HG02885 (cell line): ENCODE results near the gene LIMA1.
"Not testable (repeated sequence)": the region's sequence is repeated elsewhere in the genome, so short reads cannot be mapped to it uniquely, and the experiment has no call there.

Experiments used
- ATAC-seq: cut with Tn5 transposase; IDR thresholded peaks from one replicate; pipeline ENCODE4 v1.9.1; 2021; ENCODE audit warnings: mild to moderate bottlenecking; ENCODE audit not compliant: unreplicated experiment, poor library complexity

Gene LIMA1

DNA sequence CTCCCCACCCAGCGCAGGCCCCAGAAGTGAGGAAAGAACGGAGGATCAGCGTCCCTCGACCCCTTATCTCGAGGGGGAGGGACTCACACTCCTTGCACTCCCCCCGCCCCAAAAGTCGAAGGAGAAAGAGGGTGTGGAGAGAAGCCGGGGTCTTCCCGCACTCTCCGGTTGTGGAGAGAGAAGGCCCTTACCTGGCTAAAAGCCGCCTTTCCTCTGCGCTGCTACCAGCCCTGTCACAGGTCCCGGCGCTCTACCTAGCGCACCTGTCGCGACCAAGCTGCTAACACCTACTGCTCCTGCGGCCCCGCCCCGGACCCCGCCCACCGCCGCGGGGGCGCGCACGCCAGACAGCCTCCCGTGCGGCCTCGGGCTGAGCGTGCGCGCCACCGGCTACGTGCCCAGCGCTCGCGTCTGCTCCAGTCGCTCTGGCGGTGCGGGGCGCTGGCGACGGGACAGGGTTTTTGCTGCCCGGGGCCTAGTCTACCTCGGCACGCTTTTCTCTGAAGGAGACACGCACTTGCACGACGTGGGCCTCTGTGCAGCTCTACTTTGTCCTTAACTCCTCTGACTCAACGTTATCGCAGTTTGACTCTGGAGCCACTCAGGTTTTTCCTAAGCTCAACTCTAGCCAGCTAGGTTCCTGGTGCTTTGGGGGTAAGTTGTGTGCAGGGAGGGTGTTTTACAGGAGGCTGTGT lies at the start of gene LIMA1:
Gene LIMA1 (minus strand): TSS at position 292 of the 695 bp plus-strand sequence. CDS start 34,769 bp downstream, outside the sequence.
- peak; percentile 98 for ATAC-seq

DNA sequence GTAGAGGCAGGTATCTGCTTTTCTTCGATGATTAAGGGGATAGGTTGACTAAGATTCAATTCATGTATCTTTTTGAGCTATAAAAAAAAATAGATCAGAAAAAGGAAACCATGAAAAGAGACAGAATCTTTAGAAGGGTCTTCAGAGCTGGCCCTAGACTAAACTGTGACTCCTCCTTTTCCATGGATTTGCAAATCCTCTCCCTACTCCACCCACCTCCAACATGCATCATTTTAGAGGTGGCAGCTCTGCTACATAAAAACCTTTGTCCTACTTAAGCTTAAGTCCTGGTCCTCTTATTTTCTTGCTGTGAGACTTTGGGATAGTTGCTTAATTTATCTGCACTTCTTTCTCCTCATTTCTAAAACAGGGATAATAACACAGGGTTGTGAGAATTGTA lies 48.4 kb upstream of the LIMA1 start:
- ATAC-seq: no peak

GRCh38 chr12:50328664-50329063 lies 45.3 kb upstream of the LIMA1 start:
- not testable (repeated sequence) for ATAC-seq

GRCh38 chr12:50326590-50327284 lies 43.4 kb upstream of the LIMA1 start:
- ATAC-seq: no peak

DNA sequence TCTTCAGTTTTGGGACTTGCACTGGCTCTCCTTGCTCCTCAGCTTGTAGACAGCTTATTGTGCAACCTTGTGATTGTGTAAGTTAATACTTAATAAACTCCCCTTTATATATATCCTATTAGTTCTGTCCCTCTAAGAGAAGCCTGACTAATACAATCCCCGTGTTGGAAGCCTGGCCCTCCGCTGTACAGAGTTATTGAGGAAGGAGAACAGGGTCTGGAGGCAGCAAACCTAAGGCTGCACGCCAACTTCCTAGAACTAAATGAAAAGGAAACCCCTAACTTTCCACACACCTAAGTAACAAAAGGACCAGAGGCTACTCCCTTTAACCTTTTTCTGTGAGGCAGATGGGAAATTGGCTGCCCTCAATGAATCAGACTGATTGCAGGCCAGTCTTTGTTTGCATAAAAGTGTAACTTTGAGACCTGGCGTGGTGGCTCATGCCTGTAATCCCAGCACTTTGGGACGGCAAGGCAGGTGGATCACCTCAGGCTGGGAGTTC lies 42.6 kb upstream of the LIMA1 start:
- ATAC-seq: no peak

DNA sequence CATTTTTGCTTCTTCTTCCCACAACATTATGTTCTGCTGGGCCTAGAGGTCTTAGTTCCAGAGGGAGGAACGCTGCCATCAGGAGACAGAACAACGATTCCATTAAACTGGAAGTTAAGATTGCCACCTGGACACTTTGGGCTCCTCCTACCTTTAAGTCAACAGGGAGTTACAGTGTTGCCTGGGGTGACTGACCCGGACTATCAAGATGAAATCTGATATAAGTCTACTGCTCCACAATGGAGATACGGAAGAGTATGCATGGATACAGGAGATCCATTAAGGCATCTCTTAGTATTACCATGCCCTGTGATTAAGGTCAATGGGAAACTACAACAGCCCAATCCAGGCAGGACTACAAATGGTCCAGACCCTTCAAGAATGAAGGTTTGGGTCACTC lies 41.5 kb upstream of the LIMA1 start:
- ATAC-seq: not testable (repeated sequence)

- not testable (repeated sequence) for ATAC-seq
These were observed 40.8 kb upstream of the LIMA1 start for GRCh38 chr12:50324077-50324476.

DNA sequence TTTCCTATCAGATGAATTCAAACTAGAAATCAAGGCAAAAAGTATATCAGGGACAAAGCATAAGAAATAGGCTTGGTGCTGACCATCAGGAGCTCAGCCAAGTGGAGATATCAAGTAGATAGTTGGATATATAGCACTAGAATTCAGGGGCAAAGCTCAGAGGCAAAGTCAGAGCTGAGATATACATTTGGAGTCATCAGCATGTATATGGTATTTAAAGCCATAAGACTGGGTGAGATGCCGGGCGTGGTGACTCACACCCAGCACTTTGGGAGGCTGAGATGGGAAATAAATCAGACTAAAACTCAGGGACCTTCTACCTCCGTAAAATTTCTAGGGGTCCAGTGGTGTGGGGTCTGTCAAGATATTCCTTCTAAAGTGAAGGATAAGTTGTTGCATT lies 38.9 kb upstream of the LIMA1 start:
- ATAC-seq: no peak

DNA sequence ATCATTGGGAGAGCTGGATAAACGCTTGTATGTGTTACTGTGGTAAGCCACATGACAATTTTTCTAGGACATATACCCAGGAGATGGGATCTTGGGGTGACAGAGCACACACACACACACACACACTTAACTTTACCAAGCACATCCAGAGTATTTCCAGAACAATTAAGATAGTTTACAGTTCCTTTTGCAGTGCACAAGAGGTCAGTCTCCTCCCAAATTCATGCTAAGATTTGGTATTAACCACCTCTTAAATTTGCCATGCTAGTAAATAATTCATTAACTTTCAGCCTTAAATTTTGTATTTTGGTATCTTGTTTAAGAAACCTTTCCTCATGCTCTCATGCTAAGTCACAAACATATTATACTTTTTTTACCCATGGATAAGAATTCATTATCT lies 33.9 kb upstream of the LIMA1 start:
- no peak for ATAC-seq

- ATAC-seq: no peak
These were observed 32.5 kb upstream of the LIMA1 start for GRCh38 chr12:50315803-50316202.

- no peak for ATAC-seq
These were observed 31.5 kb upstream of the LIMA1 start for GRCh38 chr12:50314636-50315312.

- ATAC-seq: not testable (repeated sequence)
These were observed 30.7 kb upstream of the LIMA1 start for GRCh38 chr12:50313971-50314370.

GRCh38 chr12:50313256-50313931 lies 30.1 kb upstream of the LIMA1 start:
- no peak for ATAC-seq

- not testable (repeated sequence) for ATAC-seq
These were observed 28.7 kb upstream of the LIMA1 start for GRCh38 chr12:50311858-50312609.

- no peak for ATAC-seq
These were observed 26.6 kb upstream of the LIMA1 start for GRCh38 chr12:50309950-50310349.

GRCh38 chr12:50302686-50303085 lies 19.4 kb upstream of the LIMA1 start:
- ATAC-seq: no peak

DNA sequence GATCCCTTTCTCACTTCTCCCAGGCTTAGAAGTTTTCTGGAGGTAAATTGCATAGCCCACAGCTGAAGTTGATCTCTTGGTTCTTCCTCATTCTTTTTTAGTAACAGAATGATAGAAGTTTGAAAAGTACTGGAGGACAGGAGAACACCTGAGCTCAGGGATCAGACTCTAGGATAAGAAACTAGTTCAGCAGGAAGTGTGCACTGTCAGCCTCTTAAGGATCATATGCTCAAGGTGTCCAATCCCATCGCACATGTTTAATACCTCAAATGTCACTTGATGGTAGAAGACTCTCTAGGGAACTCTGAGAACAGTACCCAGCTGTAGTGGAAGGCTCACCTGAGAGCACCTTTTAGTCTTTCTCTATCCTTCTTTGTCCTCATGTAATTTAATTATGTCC lies 14.7 kb upstream of the LIMA1 start:
- no peak for ATAC-seq

GRCh38 chr12:50297027-50297426 lies 13.7 kb upstream of the LIMA1 start:
- ATAC-seq: no peak

DNA sequence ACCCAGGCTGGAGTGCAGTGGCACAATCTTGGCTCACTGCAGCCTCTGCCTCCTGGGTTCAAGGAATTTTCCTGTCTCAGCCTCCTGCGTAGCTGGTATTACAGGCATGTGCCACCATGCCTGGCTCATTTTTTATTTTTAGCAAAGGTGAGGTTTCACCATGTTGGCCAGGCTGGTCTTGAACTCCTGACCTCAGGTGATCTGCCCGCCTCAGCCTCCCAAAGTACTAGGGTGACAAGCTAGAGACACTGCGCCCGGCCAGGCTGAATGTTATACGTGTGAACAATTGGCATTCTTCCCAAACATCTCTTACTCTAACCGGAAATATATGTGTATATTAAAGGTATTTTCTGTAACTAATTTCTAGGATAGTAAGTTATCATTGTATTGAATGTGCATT lies 13.2 kb upstream of the LIMA1 start:
- ATAC-seq: no peak

- no peak for ATAC-seq
These were observed 8.1 kb upstream of the LIMA1 start for GRCh38 chr12:50291377-50291776.
